Transverse colon (tissue), 4 donors: ENCODE measurements around the gene RPS6KA3. TPM values are rescaled to one million over a fixed set of nuclear protein-coding genes. Genes with fewer than 3 reads are reported as not detected.

ENCODE experiments used
- DNase-seq: peaks from one replicate; pipeline ENCODE4 v3.0.0-alpha.2; 2019
- H3K27ac ChIP-seq, 4 donors: fragments of 200-600 bp; sonication (generic); 2 replicates each; pipeline ENCODE4 v1.5.1; 2016 to 2018; ENCODE audit warnings: inconsistent platforms in 4 of 4
- H3K27me3 ChIP-seq: fragments of 200-600 bp; sonication (generic); 2 replicates; pipeline ENCODE4 v1.5.1; 2017; ENCODE audit warnings: inconsistent platforms
- H3K36me3 ChIP-seq, 4 donors: fragments of 200-600 bp; sonication (generic); 2 replicates each; pipeline ENCODE4 v1.5.1; 2017 to 2019; ENCODE audit warnings: inconsistent platforms in 4 of 4
- H3K4me1 ChIP-seq, 4 donors: fragments of 200-600 bp; sonication (generic); 2 replicates each; pipeline ENCODE4 v1.5.1; 2017 to 2020; ENCODE audit warnings: inconsistent platforms in 4 of 4
- H3K4me3 ChIP-seq, 4 donors: fragments of 200-600 bp; sonication (generic); 1 replicate in 1 of 4; 2 replicates in 3 of 4; pipeline versions ENCODE4 v1.5.1 to v1.6.1; 2017 to 2019; ENCODE audit warnings: inconsistent platforms in 4 of 4
- H3K9me3 ChIP-seq, 2 donors: fragments of 200-600 bp; sonication (generic); 2 replicates each; pipeline ENCODE4 v1.5.1; 2017 to 2019; ENCODE audit warnings: inconsistent platforms in 2 of 2
- EP300 ChIP-seq: sonication (generic); formaldehyde crosslinking; IDR thresholded peaks from one replicate; pipeline ENCODE4 v1.6.1; 2017; ENCODE audit warnings: antibody characterized with exemption, low read depth
- POLR2A ChIP-seq: fragments of 450-650 bp; IDR thresholded peaks from one replicate; pipeline ENCODE4 v1.6.1; 2016; ENCODE audit warnings: antibody characterized with exemption, mild to moderate bottlenecking, moderate library complexity
- POLR2AphosphoS5 ChIP-seq, 3 donors: sonication (generic); formaldehyde crosslinking; IDR thresholded peaks; one replicate each; pipeline ENCODE4 v1.6.1; 2016; ENCODE audit warnings: antibody characterized with exemption in 3 of 3
- WGBS, 2 donors: methylation state at CpG; one replicate each; pipeline ENCODE4 v1.1.5; 2018; ENCODE audit warnings: low coverage in 1 of 2; 5-methylcytosine and 5-hydroxymethylcytosine counted together
- in situ Hi-C, 4 donors: fragments of 200-750 bp; cut with MboI; loops; one replicate each; pipeline versions ENCODE4 v1.15.0 to v1.15.1; 2017; ENCODE audit warnings: low sequenced_read_pairs in 3 of 4, low pct_ligation_motif_present in 1 of 4, low pct_unique_long_range_greater_than_20kb in 1 of 4
- intact Hi-C: fragments of 100-400 bp; cut with DNase I; formaldehyde crosslinking; loops from one replicate; pipeline ENCODE4 v1.15.1; 2023; ENCODE audit warnings: low total_unique reads
- small RNA-seq, 4 donors: library from RNA; depleted of rRNA; stranded (forward); fragments of <200 nt; gene quantifications; one replicate each; pipeline ENCODE3, GENCODE V24; 2016
- total RNA-seq, 4 donors: library from RNA; depleted of rRNA; stranded (reverse); fragments of >200 nt; gene quantifications; one replicate each; pipeline ENCODE4 v1.1.0, GENCODE V29; 2016
- TF ChIP-seq, protein P1 (sequence below), 5 experiments: fragments of 200-600 bp in 3 of 5; fragments of 450-650 bp in 2 of 5; sonication (generic) in 3 of 5; IDR thresholded peaks; 1 replicate in 2 of 5; 2 replicates in 3 of 5; pipeline ENCODE4 v1.5.1; 2016 to 2017; ENCODE audit warnings: antibody characterized with exemption in 5 of 5, inconsistent platforms in 3 of 5, mild to moderate bottlenecking in 2 of 5, moderate library complexity in 1 of 5

The RPS6KA3 gene
- total RNA-seq, 4 donors from 2014 or later = 28.7 to 73.0 (median 49.8) TPM

DNA sequence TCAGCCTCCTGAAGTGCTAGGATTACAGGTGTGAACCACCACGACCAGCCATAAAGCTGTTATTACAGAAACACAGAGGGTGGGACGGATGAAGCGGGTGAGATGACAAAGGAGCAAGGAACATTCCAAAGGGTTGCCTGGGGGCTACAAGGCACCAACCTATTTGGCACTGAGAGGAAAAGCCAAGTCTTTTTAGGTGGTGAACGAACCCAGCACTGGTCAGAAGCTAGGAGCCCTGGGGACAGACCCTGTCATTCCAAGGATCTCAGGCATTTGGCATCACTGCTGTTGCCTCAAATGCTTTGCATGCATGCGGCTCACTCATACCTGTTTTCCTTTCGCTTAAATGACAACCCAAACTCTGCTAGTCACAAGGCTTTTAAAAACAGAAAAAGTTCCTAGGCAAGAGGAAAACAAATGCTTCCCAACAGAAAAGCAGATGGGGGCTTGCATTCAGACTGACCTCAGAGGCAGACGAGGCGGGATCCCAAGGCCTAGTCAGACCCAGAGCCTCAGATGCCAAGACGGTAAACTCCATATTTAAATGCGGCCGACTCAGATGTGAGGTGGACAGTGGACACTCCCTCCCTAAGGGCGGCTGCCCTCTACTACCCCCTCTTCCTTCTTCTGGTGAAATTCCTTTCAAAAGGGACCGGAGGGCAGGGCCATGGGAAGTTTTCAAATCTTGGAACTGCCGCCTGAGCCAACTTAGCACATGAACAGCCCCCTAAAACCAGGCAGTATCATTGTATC lies 154.5 kb downstream of the RPS6KA3 start:
- H3K36me3 ChIP-seq = no peaks in the 10 kb centered on the region
- H3K4me1 ChIP-seq = peaks cover 0 to 12% (median 2%) of the 10 kb centered on the region in 4 donors
- no peak for DNase-seq
- intact Hi-C loops (no loop called here), in situ Hi-C loops (loop anchor here in 1 of 4 donors (25.0 kb wide), 1 partner anchor 200 kb away; no protein-coding TSS in a partner anchor)
- peaks cover 16% of the 10 kb centered on the region for H3K27me3 ChIP-seq
- H3K27ac ChIP-seq = no peak overlapping the region
- H3K4me3 ChIP-seq = no peak overlapping the region
- no peak for TF ChIP-seq POLR2A
- TF ChIP-seq POLR2AphosphoS5 (IDR thresholded peaks at IDR 0.05) = no peak
- TF ChIP-seq EP300 = no peak
- TF ChIP-seq, protein P1, sequence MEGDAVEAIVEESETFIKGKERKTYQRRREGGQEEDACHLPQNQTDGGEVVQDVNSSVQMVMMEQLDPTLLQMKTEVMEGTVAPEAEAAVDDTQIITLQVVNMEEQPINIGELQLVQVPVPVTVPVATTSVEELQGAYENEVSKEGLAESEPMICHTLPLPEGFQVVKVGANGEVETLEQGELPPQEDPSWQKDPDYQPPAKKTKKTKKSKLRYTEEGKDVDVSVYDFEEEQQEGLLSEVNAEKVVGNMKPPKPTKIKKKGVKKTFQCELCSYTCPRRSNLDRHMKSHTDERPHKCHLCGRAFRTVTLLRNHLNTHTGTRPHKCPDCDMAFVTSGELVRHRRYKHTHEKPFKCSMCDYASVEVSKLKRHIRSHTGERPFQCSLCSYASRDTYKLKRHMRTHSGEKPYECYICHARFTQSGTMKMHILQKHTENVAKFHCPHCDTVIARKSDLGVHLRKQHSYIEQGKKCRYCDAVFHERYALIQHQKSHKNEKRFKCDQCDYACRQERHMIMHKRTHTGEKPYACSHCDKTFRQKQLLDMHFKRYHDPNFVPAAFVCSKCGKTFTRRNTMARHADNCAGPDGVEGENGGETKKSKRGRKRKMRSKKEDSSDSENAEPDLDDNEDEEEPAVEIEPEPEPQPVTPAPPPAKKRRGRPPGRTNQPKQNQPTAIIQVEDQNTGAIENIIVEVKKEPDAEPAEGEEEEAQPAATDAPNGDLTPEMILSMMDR (IDR thresholded peaks at IDR 0.05) = no peak
- 89 to 100% methylated on average over 1 to 14 of the region's 14 CpGs for WGBS, 2 donors
- H3K9me3 ChIP-seq = no peaks in the 10 kb centered on the region

DNA sequence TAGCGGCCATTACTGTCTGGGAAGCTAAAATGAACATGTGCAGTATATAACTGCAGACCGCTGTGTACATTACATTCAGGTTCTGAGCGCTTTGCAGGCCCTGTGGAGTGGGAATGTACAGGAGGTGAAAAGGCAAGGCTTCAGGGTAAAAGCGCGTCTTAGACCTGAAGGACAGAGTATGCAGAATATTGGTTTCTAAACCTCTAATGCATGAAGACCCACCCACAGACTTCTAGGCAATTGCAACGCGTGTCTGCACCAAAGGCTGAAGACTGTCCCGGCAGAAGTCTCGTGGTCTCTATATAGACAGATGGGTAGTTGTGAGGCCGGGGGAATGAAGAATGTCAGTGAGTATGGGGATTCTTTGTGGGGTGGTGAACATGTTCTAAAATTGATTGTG lies 155.4 kb downstream of the RPS6KA3 start:
- Histone ChIP-seq H3K9me3 (no peaks in the 10 kb centered on the region), H3K27ac (no peak overlapping the region), H3K36me3 (no peaks in the 10 kb centered on the region), H3K27me3 (peaks cover 7% of the 10 kb centered on the region), H3K4me1 (peaks cover 0 to 5% (median under 1%) of the 10 kb centered on the region in 4 donors), H3K4me3 (no peak overlapping the region)
- DNase-seq = no peak
- WGBS, 2 donors = 91% methylated on average over 10 of the region's 10 CpGs; no CpG with 5 or more reads in 1 of the 2 donors
- in situ Hi-C loops (loop anchor here in 1 of 4 donors (25.0 kb wide), 1 partner anchor 199 kb away; no protein-coding TSS in a partner anchor), intact Hi-C loops (no loop called here)
- TF ChIP-seq POLR2A (no peak), EP300 (no peak), POLR2AphosphoS5 (IDR thresholded peaks at IDR 0.05) (no peak)
- TF ChIP-seq, protein P1 (IDR thresholded peaks at IDR 0.05) = no peak

DNA sequence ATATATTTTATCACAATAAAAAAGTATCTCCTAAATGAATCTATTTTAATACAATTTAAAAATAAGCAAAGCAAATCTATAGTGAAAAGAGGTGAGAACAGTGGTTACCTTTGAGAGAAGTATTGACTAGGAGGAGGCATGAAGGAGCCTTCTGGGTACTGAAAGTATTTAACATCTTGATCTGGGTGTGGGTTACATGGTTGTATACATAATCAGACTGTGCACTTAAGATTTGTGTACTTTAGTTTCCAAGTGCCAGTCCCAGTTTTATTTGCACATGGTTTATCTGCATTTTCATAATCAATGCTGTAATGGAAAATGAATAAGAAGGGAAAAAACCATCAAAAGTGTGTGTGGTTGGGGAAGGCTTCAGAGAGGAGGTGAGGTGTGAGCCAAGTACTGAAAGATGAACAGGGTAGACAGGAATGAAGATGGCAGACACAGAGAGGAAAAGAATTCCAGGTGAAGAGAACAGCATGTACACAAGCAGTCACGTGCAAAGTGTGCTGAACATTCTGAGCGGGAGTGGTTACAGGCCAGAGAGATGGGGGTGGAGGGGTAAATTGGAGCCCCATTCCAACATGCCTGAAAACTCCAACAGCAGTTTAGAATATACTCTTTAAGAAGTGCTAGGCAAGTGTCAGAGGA lies 164.7 kb downstream of the RPS6KA3 start:
- TF ChIP-seq, protein P1 (IDR thresholded peaks at IDR 0.05) = no peak
- Histone ChIP-seq H3K4me3 (no peak overlapping the region), H3K36me3 (no peaks in the 10 kb centered on the region), H3K27me3 (no peaks in the 10 kb centered on the region), H3K27ac (no peak overlapping the region), H3K9me3 (no peaks in the 10 kb centered on the region), H3K4me1 (no peaks in the 10 kb centered on the region)
- intact Hi-C loops (no loop called here), in situ Hi-C loops (loop anchor here in 1 of 4 donors (25.0 kb wide), 1 partner anchor 190 kb away; no protein-coding TSS in a partner anchor)
- no peak for DNase-seq
- WGBS, 2 donors = 84% methylated on average over 2 of the region's 2 CpGs; no CpG with 5 or more reads in 1 of the 2 donors

Small RNAs within 50 kb of the gene (small RNA-seq; reads per million reads assigned to genes)
- gene RF00493 (13.2 to 62.6 (median 17.5) reads per million in 4 donors), gene RF00494 (0 reads per million in 4 donors)

Other genes with a start within 250 kb of the RPS6KA3 start
- 1 to 10 TPM in 3 of 4 donors, not detected in 1; 2.1 to 4.4 (median 2.2) TPM for gene MAP7D2, start 150.0 kb downstream of the RPS6KA3 start, total RNA-seq
- gene EIF1AX, start 125.1 kb downstream of the RPS6KA3 start, total RNA-seq = 10 to 100 TPM; 10.7 to 45.9 (median 19.9) TPM